SKM-1 treated with dmso at 0.1 percent for 144 hours (cell line): ENCODE results near the gene LMTK2.
A peak's percentile ranks its signal among the peaks of the same experiment; 100 is the strongest.

Experiments used
- DNase-seq: peaks from one replicate; lab custom pipeline; 2025; ENCODE audit not compliant: unreplicated experiment; lab: John Stamatoyannopoulos, UW

Gene LMTK2

DNA sequence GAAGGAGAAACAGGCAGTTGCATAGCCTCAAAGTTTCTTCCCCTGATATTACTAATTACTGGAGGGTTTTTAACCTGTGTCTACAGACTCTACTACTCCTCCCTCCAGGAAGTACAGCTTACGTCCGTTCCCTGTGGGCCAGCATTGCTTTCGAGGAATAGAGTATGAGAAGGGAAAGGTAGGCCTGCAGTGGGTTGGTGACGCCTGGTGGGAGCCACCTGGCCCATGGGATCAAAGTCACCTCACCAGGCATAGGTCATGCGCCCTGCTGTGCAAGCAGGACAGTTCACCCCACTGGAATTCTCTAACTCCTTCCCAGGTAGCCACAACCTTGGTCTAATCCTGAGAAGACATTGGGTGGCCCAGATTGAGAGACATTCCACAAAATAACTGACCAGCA is 29.8 kb downstream of the LMTK2 start:
- no peak for DNase-seq

DNA sequence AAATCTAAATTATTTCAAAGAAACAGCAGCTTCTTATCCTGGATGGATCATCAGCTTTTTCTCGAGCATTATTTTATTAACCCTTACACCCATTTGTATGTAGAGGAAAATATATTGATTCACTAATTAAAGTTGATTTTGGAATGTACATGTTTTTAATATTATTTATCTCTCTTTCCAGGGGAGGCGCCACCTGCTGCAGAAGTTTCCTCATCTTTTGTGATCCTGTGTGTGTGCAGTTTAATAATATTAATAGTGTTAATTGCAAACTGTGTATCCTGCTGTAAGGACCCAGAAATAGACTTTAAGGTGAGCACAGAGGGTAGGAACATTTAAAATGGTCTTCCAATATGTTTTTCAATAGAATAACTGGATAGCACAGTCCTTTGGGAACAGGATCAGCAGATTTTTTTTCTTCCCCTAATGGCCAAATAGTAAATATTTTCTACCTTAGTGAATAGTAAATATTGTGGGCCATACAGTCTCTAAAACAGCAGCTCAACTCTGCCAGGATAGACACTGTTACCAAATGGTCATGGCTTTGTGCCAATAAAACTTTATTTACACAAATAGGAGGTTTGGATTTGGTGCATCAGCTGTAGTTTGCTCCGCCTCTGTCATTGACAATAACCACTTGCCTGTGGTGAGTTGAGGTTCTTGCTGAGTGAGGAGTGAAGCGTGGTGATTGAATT is 30.6 kb downstream of the LMTK2 start:
- DNase-seq = no peak

- peak; percentile 79 for DNase-seq
Observed at GRCh38 chr7:98137826-98138151, 31.1 kb downstream of the LMTK2 start.

GRCh38 chr7:98138672-98139071 is 32.0 kb downstream of the LMTK2 start:
- DNase-seq = no peak

- DNase-seq = no peak
Observed at GRCh38 chr7:98142658-98143057, 36.0 kb downstream of the LMTK2 start.

DNA sequence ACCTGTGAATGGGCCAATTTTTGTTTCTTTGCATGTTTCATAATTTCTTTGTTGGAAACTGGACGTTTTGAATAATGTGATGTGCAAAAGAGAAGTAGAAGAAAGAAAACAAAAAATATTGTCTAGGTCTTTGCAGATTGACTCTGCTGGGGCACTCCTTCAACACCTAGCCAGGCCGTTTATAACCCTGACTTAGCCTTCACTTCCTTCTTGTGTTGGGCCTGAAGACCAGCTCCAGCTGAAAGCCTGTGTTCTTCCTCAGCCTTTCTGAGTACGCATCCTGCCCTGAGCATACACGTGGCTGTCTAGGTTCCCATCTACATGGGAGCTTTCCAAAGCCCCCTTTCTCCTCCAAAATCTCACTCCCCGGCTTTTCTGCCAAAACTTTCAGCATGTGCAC is 41.9 kb downstream of the LMTK2 start:
- no peak for DNase-seq

- DNase-seq = no peak
Observed at GRCh38 chr7:98149116-98149692, 42.5 kb downstream of the LMTK2 start.

- DNase-seq = no peak
Observed at GRCh38 chr7:98151884-98152283, 45.2 kb downstream of the LMTK2 start.

- DNase-seq = no peak
Observed at GRCh38 chr7:98156700-98157099, 50.0 kb downstream of the LMTK2 start.

DNA sequence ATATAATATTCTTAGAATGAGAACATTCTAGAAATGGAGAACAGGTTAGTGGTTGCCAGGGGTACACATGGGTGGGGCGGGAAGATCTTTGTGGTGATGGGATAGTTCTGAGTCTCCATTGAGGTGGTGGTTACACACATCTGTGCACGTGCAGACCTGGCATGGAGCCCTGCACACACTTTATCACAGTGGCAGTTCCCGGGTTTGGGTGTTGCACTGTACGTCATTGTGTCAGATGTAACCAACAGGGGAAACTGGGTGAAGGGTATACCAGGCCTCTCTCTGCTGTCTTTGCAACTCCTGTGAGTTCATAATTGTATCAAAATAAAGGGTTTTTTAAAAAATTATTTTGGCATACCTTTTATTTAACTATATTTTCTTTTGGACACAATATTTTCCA is 51.1 kb downstream of the LMTK2 start:
- no peak for DNase-seq

GRCh38 chr7:98162758-98163157 is 56.1 kb downstream of the LMTK2 start:
- DNase-seq = no peak

GRCh38 chr7:98163269-98163668 is 56.6 kb downstream of the LMTK2 start:
- no peak for DNase-seq

- no peak for DNase-seq
Observed at GRCh38 chr7:98163704-98164494, 57.2 kb downstream of the LMTK2 start.

DNA sequence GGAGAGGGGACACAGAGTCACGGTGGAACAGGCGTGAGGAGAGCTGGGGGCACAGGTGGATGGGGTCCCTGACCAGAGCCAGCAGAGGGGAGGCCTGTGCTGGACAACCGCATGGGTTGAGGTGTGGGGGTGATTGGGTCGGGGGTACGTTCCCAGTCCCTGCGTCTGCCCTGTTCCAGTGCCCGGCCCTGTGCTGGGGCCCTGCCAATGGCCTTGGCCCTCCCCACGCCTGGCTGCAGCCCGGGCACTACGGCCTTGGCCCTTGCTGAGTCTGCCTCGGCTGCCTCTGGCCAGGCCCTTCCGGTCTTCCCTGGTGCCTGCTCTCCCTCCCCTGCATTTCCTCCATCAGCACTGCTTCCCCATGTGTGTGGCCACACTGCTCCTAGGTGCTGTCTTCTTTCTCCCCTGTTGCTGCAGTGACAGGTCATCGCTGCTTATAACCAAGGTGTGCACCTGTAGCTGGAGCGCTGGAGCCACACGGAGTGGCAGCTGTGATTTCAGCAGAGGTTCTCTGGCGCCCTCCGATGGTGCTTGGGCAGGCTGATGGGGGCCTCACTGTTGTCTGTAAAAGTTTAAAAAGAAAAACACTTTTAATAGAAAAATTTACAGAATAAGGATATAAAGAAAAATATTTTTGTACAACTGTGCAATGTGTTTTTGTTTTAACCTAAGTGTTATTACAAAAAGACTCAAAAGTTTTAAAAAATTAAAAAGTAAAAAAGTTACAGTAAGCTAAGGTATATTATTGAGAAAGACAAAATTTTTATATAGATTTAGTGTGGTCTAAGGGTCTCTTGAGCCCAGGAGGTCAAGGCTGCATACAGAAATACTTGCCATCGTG is 59.4 kb downstream of the LMTK2 start:
- no peak for DNase-seq

- no peak for DNase-seq
Observed at GRCh38 chr7:98166668-98166970, 60.0 kb downstream of the LMTK2 start.

GRCh38 chr7:98167653-98168052 is 61.0 kb downstream of the LMTK2 start:
- no peak for DNase-seq

- DNase-seq = peak; percentile 11
Observed at GRCh38 chr7:98168181-98168903, 61.7 kb downstream of the LMTK2 start.

DNA sequence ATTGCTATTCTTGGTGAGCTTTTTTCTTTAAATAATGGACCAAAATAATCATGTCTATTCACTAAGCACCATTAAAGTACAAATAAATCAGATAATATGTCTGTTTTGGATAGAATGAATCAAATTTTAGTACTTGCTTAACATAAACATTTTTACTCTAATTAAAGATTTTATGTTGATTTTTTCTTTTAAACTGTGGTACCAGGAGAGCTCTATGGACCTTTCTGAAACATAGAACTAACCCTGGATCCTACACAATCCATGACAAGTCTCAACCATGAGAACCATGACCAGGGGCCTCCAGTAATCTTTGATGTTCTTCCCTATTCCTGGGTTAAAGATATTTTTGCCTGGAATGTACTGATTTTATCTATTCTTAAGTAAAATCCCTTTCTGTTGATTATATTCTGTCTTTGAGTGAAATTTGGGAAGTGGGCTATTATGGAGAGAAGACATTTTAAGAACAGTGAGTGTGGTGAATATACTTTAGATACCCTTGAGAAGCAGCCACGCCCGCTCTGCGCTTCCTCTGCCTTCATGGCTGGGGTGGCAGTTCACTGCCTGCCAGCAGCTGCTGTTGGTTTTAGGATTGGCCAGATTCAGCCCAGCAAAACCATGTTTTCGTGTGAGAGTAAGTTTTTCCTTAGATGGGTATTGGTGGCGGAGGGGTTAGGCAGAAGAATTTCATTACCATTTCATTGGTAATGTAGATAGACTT is 62.4 kb downstream of the LMTK2 start:
- no peak for DNase-seq

- no peak for DNase-seq
Observed at GRCh38 chr7:98170966-98171365, 64.3 kb downstream of the LMTK2 start.

DNA sequence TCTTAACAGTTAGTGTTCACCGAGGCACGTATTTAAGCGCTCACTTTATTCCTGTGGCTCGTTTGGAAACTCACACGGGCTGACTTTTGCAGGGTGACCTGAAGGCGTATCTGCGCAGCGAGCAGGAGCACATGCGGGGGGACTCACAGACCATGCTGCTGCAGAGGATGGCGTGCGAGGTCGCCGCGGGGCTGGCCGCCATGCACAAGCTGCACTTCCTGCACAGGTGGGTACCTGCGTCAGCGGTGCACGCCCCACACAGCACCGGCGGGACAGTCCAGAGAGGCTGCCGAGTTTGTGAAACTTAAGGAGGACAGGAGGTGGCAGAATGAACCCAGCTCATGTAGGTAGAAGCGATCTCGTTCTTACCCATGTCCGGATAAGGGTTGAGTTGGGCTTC is 64.8 kb downstream of the LMTK2 start:
- DNase-seq = no peak
